Measurements from ENCODE around the gene ACTN3.

GRCh38 chr11:66497206-66497605 lies 49.5 kb upstream of the ACTN3 start:
- TF ChIP-seq CTCF (IDR thresholded peaks at IDR 0.05) (no peak), POLR2A (IDR thresholded peaks at IDR 0.05) (no peak)
